Peyer's patch (tissue), 4 donors: ENCODE data around the gene ENDOU.

Experiments
- POLR2A ChIP-seq, 2 donors: fragments of 450-650 bp; IDR thresholded peaks; one replicate each; pipeline ENCODE4 v1.5.1; 2017; ENCODE audit warnings: antibody characterized with exemption in 2 of 2, mild to moderate bottlenecking in 2 of 2, moderate library complexity in 2 of 2
- TF ChIP-seq, protein P1 (sequence below), 6 experiments: fragments of 450-650 bp in 4 of 6; fragments of 200-600 bp in 2 of 6; sonication (generic) in 1 of 6; IDR thresholded peaks; one replicate each; pipeline ENCODE4 v1.5.1; 2017 to 2019; ENCODE audit warnings: antibody characterized with exemption in 6 of 6, mild to moderate bottlenecking in 3 of 6, moderate library complexity in 1 of 6

- TF ChIP-seq POLR2A (IDR thresholded peaks at IDR 0.05) = no peak
- TF ChIP-seq, protein P1, sequence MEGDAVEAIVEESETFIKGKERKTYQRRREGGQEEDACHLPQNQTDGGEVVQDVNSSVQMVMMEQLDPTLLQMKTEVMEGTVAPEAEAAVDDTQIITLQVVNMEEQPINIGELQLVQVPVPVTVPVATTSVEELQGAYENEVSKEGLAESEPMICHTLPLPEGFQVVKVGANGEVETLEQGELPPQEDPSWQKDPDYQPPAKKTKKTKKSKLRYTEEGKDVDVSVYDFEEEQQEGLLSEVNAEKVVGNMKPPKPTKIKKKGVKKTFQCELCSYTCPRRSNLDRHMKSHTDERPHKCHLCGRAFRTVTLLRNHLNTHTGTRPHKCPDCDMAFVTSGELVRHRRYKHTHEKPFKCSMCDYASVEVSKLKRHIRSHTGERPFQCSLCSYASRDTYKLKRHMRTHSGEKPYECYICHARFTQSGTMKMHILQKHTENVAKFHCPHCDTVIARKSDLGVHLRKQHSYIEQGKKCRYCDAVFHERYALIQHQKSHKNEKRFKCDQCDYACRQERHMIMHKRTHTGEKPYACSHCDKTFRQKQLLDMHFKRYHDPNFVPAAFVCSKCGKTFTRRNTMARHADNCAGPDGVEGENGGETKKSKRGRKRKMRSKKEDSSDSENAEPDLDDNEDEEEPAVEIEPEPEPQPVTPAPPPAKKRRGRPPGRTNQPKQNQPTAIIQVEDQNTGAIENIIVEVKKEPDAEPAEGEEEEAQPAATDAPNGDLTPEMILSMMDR (IDR thresholded peaks at IDR 0.05) = peak in 1 of 6 experiments; percentile 14
Observed at GRCh38 chr12:47740606-47741339, 15.5 kb upstream of the ENDOU start.
